Transverse colon (tissue), 4 donors: ENCODE measurements around the gene MTTP. TPM values are rescaled to one million over a fixed set of nuclear protein-coding genes. Genes with fewer than 3 reads are reported as not detected.

ENCODE experiments used
- DNase-seq: peaks from one replicate; pipeline ENCODE4 v3.0.0-alpha.2; 2019
- H3K27ac ChIP-seq, 4 donors: fragments of 200-600 bp; sonication (generic); 2 replicates each; pipeline ENCODE4 v1.5.1; 2016 to 2018; ENCODE audit warnings: inconsistent platforms in 4 of 4
- H3K27me3 ChIP-seq: fragments of 200-600 bp; sonication (generic); 2 replicates; pipeline ENCODE4 v1.5.1; 2017; ENCODE audit warnings: inconsistent platforms
- H3K36me3 ChIP-seq, 4 donors: fragments of 200-600 bp; sonication (generic); 2 replicates each; pipeline ENCODE4 v1.5.1; 2017 to 2019; ENCODE audit warnings: inconsistent platforms in 4 of 4
- H3K4me1 ChIP-seq, 4 donors: fragments of 200-600 bp; sonication (generic); 2 replicates each; pipeline ENCODE4 v1.5.1; 2017 to 2020; ENCODE audit warnings: inconsistent platforms in 4 of 4
- H3K4me3 ChIP-seq, 4 donors: fragments of 200-600 bp; sonication (generic); 1 replicate in 1 of 4; 2 replicates in 3 of 4; pipeline versions ENCODE4 v1.5.1 to v1.6.1; 2017 to 2019; ENCODE audit warnings: inconsistent platforms in 4 of 4
- H3K9me3 ChIP-seq, 2 donors: fragments of 200-600 bp; sonication (generic); 2 replicates each; pipeline ENCODE4 v1.5.1; 2017 to 2019; ENCODE audit warnings: inconsistent platforms in 2 of 2
- EP300 ChIP-seq: sonication (generic); formaldehyde crosslinking; IDR thresholded peaks from one replicate; pipeline ENCODE4 v1.6.1; 2017; ENCODE audit warnings: antibody characterized with exemption, low read depth
- POLR2A ChIP-seq: fragments of 450-650 bp; IDR thresholded peaks from one replicate; pipeline ENCODE4 v1.6.1; 2016; ENCODE audit warnings: antibody characterized with exemption, mild to moderate bottlenecking, moderate library complexity
- POLR2AphosphoS5 ChIP-seq, 3 donors: sonication (generic); formaldehyde crosslinking; IDR thresholded peaks; one replicate each; pipeline ENCODE4 v1.6.1; 2016; ENCODE audit warnings: antibody characterized with exemption in 3 of 3
- WGBS, 2 donors: methylation state at CpG; one replicate each; pipeline ENCODE4 v1.1.5; 2018; ENCODE audit warnings: low coverage in 1 of 2; 5-methylcytosine and 5-hydroxymethylcytosine counted together
- in situ Hi-C, 4 donors: fragments of 200-750 bp; cut with MboI; loops; one replicate each; pipeline versions ENCODE4 v1.15.0 to v1.15.1; 2017; ENCODE audit warnings: low sequenced_read_pairs in 3 of 4, low pct_ligation_motif_present in 1 of 4, low pct_unique_long_range_greater_than_20kb in 1 of 4
- intact Hi-C: fragments of 100-400 bp; cut with DNase I; formaldehyde crosslinking; loops from one replicate; pipeline ENCODE4 v1.15.1; 2023; ENCODE audit warnings: low total_unique reads
- total RNA-seq, 4 donors: library from RNA; depleted of rRNA; stranded (reverse); fragments of >200 nt; gene quantifications; one replicate each; pipeline ENCODE4 v1.1.0, GENCODE V29; 2016
- TF ChIP-seq, protein P1 (sequence below), 5 experiments: fragments of 200-600 bp in 3 of 5; fragments of 450-650 bp in 2 of 5; sonication (generic) in 3 of 5; IDR thresholded peaks; 1 replicate in 2 of 5; 2 replicates in 3 of 5; pipeline ENCODE4 v1.5.1; 2016 to 2017; ENCODE audit warnings: antibody characterized with exemption in 5 of 5, inconsistent platforms in 3 of 5, mild to moderate bottlenecking in 2 of 5, moderate library complexity in 1 of 5

The MTTP gene
- total RNA-seq, 4 donors from 2014 or later, result 0.41 TPM; not detected in 3

DNA sequence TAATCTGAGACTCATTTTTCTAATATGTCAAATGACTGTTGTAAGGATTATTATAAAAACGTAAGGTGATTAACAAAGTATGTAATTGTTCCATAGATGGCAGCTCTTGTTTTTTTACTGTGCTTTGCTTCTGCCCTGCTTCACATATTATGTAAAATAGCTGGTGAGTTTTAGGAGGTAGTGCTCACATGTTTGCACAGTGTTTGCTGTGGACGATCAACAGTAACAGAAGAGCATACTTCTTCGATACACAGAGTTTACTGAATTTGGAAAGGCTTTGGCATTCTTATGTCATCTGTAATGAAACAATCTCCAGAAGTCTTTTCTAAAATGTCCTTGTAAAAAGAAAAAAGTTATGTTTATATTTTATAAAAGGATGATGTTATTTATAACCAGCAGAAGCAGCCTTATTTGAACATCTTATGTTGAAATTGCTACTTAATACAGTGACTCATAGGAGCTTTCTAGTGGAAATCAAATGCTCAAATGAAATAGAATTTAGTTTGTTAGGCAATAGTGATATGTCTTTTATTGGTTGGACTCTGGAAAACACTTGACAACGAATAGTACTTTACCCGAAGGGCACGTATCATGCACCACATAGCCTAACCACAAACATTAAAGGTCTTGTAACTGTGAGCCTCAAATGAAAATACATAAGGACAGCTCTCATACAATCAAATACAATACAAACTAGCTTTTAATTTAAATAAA is 1.9 kb upstream of the MTTP start:
- Histone ChIP-seq H3K27ac (peak overlapping the region in 3 of 4 donors; percentile 45 to 62 (median 52)), H3K4me1 (peaks cover 0 to 6% (median 0%) of the 10 kb centered on the region in 4 donors), H3K9me3 (no peaks in the 10 kb centered on the region), H3K36me3 (no peaks in the 10 kb centered on the region), H3K4me3 (no peak overlapping the region), H3K27me3 (peaks cover 17% of the 10 kb centered on the region)
- in situ Hi-C loops (loop anchor here in 2 of 4 donors (25.0 kb wide), 1 partner anchor 315 kb away; the partner anchor contains the start of gene LAMTOR3 (in 2 of the 2)), intact Hi-C loops (no loop called here)
- 52 to 64% methylated on average over 6 of the region's 6 CpGs for whole genome bisulfite sequencing, 2 donors
- TF ChIP-seq, protein P1, sequence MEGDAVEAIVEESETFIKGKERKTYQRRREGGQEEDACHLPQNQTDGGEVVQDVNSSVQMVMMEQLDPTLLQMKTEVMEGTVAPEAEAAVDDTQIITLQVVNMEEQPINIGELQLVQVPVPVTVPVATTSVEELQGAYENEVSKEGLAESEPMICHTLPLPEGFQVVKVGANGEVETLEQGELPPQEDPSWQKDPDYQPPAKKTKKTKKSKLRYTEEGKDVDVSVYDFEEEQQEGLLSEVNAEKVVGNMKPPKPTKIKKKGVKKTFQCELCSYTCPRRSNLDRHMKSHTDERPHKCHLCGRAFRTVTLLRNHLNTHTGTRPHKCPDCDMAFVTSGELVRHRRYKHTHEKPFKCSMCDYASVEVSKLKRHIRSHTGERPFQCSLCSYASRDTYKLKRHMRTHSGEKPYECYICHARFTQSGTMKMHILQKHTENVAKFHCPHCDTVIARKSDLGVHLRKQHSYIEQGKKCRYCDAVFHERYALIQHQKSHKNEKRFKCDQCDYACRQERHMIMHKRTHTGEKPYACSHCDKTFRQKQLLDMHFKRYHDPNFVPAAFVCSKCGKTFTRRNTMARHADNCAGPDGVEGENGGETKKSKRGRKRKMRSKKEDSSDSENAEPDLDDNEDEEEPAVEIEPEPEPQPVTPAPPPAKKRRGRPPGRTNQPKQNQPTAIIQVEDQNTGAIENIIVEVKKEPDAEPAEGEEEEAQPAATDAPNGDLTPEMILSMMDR (IDR thresholded peaks at IDR 0.05), result no peak
- no peak for TF ChIP-seq POLR2A
- no peak for TF ChIP-seq EP300
- TF ChIP-seq POLR2AphosphoS5 (IDR thresholded peaks at IDR 0.05), result peak in 2 of 3 donors; percentile 24 to 29
- DNase-seq, result no peak

DNA sequence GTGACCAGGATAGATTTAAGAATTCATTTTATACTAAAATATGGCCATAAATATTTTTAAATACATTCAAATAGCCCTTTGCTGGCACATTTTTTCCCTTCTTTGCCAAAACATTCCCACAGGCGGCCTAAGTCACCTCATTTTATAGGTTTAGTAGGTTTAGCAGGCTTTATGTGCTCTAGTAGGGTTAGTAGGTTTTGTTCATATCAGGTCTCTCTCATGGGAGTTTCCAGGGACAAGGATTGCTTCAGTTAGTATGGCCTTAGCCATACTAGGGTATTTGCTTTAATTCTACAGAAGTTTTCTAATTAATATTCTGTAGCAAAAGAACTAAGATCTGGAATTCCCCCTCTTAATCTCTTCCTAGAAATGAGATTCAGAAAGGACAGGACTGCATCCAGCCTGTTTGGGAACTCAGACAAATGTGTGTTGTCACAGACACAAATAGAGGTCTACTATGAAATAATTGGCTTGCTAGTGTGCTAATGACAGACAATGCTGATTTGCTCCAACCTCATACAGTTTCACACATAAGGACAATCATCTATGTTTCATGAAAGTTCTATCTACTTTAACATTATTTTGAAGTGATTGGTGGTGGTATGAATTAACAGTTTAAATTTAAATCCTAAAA is 772 bp upstream of the MTTP start:
- Histone ChIP-seq H3K4me3 (no peak overlapping the region), H3K9me3 (no peaks in the 10 kb centered on the region), H3K27me3 (peaks cover 17% of the 10 kb centered on the region), H3K36me3 (no peaks in the 10 kb centered on the region), H3K27ac (peak overlapping the region in 3 of 4 donors; percentile 27 to 62 (median 52)), H3K4me1 (peaks cover 0 to 16% (median 7%) of the 10 kb centered on the region in 4 donors)
- DNase-seq, result no peak
- 73 to 79% methylated on average over 1 of the region's 1 CpG for WGBS, 2 donors
- no peak for TF ChIP-seq EP300
- no peak for TF ChIP-seq POLR2AphosphoS5 (IDR thresholded peaks at IDR 0.05)
- TF ChIP-seq POLR2A, result no peak
- TF ChIP-seq, protein P1 (IDR thresholded peaks at IDR 0.05), result no peak
- intact Hi-C loops, result no loop called here
- in situ Hi-C loops, result loop anchor here in 2 of 4 donors (25.0 kb wide), 1 partner anchor 313 kb away; the partner anchor contains the start of gene LAMTOR3 (in 2 of the 2)

- no peak for DNase-seq
- Histone ChIP-seq H3K4me3 (no peak overlapping the region), H3K36me3 (no peaks in the 10 kb centered on the region), H3K9me3 (no peaks in the 10 kb centered on the region), H3K27me3 (no peaks in the 10 kb centered on the region), H3K4me1 (peaks cover 0 to 19% (median 10%) of the 10 kb centered on the region in 4 donors), H3K27ac (no peak overlapping the region)
- in situ Hi-C loops (no loop called here), intact Hi-C loops (no loop called here)
- WGBS, 2 donors, result 42 to 60% methylated on average over 2 of the region's 2 CpGs
- TF ChIP-seq EP300 (no peak), POLR2AphosphoS5 (IDR thresholded peaks at IDR 0.05) (no peak), POLR2A (no peak)
- TF ChIP-seq, protein P1 (IDR thresholded peaks at IDR 0.05), result no peak
Measured at GRCh38 chr4:99578714-99579113, 4.1 kb downstream of the MTTP start.

DNA sequence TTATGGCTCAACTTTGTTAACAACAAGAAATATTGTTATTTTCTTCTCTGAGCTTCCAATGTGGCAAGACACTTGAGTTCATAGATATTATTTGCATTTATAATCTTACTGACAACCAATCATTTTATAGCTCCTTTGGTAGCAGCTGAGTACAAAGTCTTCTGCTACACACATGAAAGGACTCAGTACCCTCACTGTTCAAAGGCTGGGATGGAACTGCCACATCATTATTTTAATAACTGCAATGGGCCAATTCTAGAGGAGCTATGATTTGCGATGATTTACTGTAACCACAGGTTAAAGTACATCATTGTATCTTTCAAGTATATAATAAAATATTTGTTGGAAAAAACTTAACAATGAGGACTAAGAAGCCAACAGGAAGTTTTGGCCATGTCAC is 10.9 kb downstream of the MTTP start:
- in situ Hi-C loops, result no loop called here
- no peaks in the 10 kb centered on the region for H3K36me3 ChIP-seq
- H3K9me3 ChIP-seq, result no peaks in the 10 kb centered on the region
- H3K27me3 ChIP-seq, result no peaks in the 10 kb centered on the region
- H3K4me3 ChIP-seq, result no peak overlapping the region
- intact Hi-C loops, result no loop called here
- DNase-seq, result no peak
- 38 to 63% methylated on average over 1 of the region's 1 CpG for WGBS, 2 donors
- no peak overlapping the region for H3K27ac ChIP-seq
- peaks cover 0 to 26% (median 17%) of the 10 kb centered on the region in 4 donors for H3K4me1 ChIP-seq
- TF ChIP-seq EP300 (no peak), POLR2AphosphoS5 (IDR thresholded peaks at IDR 0.05) (no peak), POLR2A (no peak)
- TF ChIP-seq, protein P1 (IDR thresholded peaks at IDR 0.05), result no peak
